GM21576 (cell line): ENCODE results near the gene RLN3.
A peak's percentile ranks its signal among the peaks of the same experiment; 100 is the strongest.

Experiments used
- ATAC-seq: cut with Tn5 transposase; IDR thresholded peaks from one replicate; pipeline ENCODE4 v1.9.1; 2021; ENCODE audit warnings: mild to moderate bottlenecking, moderate library complexity; ENCODE audit not compliant: unreplicated experiment

Gene RLN3

GRCh38 chr19:13995017-13995728 is 32.8 kb upstream of the RLN3 start:
- ATAC-seq: no peak

GRCh38 chr19:13995878-13996765 is 31.8 kb upstream of the RLN3 start:
- ATAC-seq: no peak

GRCh38 chr19:13996928-13997630 is 30.9 kb upstream of the RLN3 start:
- no peak for ATAC-seq

DNA sequence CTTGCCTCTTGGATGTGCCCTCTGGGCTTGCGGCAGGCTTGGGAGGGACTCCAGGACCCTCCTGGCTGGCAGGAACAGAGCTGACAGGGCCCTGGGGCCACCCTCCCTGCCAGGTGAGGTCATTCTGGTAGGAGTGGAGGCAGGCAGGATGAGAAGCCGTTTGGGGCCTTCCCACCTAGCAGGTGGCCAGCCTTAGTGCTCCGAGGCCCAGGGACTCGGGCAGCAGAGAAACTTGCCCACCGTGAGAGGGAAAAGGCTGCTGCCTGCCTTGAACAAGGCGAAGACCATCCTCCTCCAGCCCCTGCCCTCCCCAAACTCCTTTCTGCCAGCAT is 30.4 kb upstream of the RLN3 start:
- ATAC-seq: no peak

DNA sequence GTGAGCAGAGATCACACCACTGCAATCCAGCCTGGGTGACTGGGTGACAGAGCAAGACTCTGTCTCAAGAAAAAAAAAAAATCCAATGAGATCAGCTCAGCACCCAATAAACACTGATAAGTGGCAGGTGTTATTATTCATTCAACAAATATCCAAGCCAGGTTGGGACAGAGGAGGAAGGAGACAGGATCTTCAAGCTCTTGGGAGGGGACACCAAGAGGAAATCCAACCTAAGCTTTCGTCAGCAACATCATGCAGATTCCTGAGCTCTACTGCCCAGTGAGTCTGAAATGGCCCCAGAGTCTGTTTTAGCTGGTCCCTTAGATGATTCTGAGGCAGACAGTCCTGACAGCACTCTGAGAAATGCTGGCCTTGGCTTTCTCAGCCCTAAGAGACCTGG is 29.5 kb upstream of the RLN3 start:
- no peak for ATAC-seq

GRCh38 chr19:13999085-13999484 is 28.9 kb upstream of the RLN3 start:
- no peak for ATAC-seq

DNA sequence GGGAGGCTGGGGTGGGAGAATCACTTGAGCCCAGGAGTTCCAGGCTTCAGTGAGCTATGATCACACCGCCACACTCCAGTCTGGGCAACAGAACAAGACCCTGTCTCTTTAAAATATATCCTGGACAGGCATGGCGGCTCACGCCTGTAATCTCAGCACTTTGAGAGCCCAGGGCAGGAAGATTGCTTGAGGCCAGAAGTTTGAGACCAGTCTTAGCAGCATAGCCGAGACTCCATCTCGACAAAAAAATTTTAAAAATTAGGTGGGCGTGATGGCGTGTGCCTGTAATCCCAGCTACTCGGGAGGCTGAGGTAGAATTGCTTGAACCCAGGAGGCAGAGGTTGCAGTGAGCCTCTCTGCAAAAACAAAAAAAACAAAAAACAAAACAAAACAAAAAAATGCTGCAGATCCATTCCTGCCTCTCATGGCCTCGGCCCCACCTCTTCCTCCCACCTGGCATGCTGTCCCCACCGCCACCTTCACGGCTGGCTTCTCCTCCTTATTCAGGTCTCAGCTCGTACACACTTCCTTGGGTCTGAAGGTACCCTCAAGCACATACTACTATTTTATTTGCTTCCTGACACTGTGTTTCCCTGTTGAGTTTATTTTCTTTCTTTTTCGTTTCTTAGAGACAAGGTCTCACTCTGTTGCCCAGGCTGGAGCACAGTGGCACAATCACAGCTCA is 27.1 kb upstream of the RLN3 start:
- no peak for ATAC-seq

- ATAC-seq: no peak
These were observed 25.2 kb upstream of the RLN3 start for GRCh38 chr19:14002571-14003250.

GRCh38 chr19:14003251-14004055 is 24.5 kb upstream of the RLN3 start:
- ATAC-seq: no peak

DNA sequence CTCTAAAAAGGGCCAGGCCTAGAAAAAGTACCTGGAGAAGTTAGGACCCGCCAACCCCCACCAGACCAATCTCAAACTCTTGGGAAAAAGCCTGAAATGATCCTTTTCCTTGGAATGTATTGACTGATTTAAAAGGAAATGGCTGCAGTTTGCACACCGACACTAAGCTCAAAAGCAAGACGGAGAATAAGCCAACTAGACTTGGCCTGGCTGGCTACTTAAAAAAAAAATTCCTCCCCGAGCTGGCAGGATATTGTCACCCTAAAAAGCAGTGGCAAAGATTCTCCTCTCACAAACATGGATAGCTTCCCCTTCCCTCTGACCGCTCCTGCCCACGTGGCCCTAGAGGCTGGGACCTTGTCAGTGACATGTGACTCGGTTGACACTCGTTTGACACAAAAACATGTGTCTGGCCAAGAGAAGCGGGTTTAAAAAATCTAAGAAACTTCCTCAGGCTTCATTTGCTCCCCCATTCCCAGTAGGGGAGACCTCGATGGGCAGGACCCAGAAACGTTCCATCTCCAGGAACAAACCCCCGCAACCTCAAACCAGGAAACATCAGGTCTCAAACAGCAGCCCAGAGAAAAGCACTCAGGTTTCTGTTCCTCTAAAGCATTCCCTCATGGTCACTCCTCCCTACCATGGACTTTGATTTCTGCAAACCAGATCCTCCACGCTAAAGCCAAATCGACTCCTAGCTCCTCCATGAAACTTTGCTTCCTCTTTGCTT is 23.2 kb upstream of the RLN3 start:
- ATAC-seq: no peak

GRCh38 chr19:14005349-14006084 is 22.4 kb upstream of the RLN3 start:
- ATAC-seq: peak; percentile 28

DNA sequence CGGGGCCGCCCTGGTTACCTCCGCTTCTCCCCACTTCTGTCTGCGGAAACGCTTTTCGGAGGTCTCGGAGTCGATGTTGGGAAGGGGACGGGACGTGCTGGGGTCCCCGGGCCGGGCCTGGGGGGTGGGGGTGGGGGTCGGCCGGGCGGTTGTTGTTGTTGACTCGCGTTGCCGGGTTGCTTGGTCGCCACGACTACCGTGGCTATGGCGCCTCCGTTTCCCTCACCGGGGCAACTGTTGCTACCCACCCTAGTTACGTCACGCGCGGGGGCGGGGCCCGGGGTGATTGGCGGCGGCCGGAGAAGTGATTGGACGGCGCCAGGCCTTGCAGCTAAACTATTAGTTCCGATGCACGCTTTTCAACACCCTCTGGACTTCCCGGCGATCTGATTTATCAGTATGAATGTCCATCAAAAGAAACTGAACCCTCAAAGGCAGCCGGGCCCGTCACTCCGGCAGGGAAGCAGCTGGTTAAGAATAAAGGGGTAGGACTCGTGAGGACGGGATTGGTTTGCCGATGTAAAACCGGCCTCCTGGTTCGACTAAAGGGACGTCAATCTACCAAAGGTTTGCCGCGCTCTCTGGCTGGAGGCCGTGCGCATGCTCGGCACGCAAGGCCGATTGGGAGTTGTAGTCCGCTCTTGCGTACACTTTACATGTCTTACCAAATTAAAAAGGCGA is 21.7 kb upstream of the RLN3 start, which contains the start of gene RFX1:
TSS of gene RFX1 (minus strand) at position 236 of the 681 bp plus-strand sequence. CDS start 12,477 bp downstream, outside the sequence.
- ATAC-seq: peak; percentile 66

DNA sequence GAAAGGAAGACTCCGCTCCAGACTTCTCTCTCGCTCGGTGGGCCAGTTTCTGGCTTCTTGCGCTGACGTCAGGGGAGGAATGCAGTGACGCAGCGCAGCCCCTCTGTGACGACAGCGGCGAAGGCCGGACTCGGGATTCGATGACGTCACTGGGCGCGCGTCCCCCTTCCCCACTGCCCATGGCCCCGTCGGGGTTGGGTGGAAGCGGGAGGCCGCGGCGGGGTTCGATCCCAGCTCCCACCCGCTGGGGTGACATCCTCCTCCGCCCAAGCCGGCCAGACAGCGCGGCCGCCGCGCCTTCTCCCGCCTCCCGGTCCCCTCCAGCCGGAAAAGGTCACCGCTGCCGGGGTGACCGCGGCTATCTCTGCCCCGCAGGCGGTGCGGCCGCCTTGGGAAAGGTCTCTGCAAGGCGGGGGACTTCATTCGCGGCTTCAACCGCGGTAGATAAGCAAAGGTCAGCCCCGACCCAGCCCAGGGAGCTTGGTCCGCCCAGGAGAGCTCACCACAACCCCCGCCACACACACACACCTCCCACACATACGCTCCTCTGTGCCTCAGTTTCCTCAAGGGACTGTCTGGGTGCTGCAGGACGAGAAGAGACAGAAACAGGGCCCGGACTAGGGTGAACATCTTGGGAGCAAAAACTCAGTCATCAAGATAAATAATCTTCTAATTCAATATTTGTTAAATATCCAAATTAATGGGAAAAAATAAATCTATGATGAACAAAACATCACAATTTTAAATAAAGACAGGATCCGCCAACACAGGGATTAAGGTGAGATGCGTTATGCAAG is 21.0 kb upstream of the RLN3 start:
- ATAC-seq: peak; percentile 32

GRCh38 chr19:14012378-14012915 is 15.5 kb upstream of the RLN3 start:
- ATAC-seq: no peak

GRCh38 chr19:14015524-14016035 is 12.4 kb upstream of the RLN3 start:
- ATAC-seq: peak; percentile 78

DNA sequence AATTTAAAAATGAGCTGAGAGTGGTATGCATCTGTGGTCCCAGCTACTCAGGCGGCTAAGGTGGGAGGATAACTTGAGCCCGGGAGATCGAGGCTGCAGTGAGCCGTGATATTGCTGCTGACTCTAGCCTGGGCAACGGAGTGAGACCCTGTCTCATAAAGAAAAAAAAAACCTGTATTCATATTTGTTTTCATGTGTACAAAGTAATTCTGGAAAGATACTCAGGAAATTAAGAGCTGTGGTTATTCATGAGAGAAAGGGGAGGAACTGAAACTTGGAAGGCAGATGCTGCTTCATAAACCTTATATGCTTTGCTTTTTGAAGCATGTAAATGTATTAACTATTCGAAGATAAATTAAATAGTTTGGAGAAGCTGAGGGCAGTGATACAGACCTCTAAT is 8.8 kb upstream of the RLN3 start:
- ATAC-seq: no peak
